Keratinocyte (primary cell): ENCODE data around the gene CTTN.

Source experiments
- CTCF ChIP-seq, 3 experiments: IDR thresholded peaks in 1 of 3; conservative IDR thresholded peaks in 1 of 3; optimal IDR thresholded peaks in 1 of 3; 2 replicates in 2 of 3; 3 replicates in 1 of 3; pipeline versions ENCODE3 to v1.5.1; 2011; ENCODE audit warnings: low read length in 3 of 3, mild to moderate bottlenecking in 3 of 3, moderate library complexity in 2 of 3, control low read depth in 1 of 3, inconsistent platforms in 1 of 3; ENCODE audit not compliant: insufficient read depth in 2 of 3; ENCODE audit errors: extremely low read depth in 1 of 3
- EZH2 ChIP-seq: IDR thresholded peaks from one replicate; pipeline ENCODE4 v1.6.1; 2012; ENCODE audit warnings: inconsistent platforms, mild to moderate bottlenecking, low read length, moderate library complexity

DNA sequence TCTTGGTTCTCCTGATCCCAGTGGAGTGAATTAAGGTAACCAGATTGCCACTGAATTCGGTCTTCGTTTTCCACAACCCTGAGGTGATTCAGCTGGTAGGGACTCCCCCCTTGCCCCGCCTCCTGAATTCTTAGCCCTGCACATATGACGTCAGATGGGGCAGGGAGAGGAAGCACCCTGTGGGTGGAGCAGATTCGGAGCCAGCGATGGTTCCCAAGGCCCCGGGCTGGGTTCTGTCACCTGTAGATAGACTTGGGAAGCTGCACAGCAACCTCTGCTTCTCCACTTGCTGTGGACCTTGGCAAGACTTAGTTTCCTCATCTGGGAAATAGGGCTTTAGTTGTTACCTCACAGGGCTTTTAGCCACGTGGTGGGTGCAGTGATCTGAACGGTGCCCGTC lies 67.8 kb downstream of the CTTN start:
- no peak for TF ChIP-seq CTCF (optimal IDR thresholded peaks at IDR 0.05 in 1 of 3, IDR thresholded peaks at IDR 0.05 in 1 of 3, conservative IDR thresholded peaks at IDR 0.05 in 1 of 3; ENCODE audit: extremely low read depth in 1 of 3, insufficient read depth in 2 of 3, low read length in 3 of 3)
- TF ChIP-seq EZH2, result no peak
